ENCODE measurements around the gene ADAMTSL5. TPM values are rescaled to one million over a fixed set of nuclear protein-coding genes. Genes with fewer than 3 reads are reported as not detected.

ADAMTSL5 gene
- total RNA-seq, 1 donor from 2014 or later, result 16.9 TPM

DNA sequence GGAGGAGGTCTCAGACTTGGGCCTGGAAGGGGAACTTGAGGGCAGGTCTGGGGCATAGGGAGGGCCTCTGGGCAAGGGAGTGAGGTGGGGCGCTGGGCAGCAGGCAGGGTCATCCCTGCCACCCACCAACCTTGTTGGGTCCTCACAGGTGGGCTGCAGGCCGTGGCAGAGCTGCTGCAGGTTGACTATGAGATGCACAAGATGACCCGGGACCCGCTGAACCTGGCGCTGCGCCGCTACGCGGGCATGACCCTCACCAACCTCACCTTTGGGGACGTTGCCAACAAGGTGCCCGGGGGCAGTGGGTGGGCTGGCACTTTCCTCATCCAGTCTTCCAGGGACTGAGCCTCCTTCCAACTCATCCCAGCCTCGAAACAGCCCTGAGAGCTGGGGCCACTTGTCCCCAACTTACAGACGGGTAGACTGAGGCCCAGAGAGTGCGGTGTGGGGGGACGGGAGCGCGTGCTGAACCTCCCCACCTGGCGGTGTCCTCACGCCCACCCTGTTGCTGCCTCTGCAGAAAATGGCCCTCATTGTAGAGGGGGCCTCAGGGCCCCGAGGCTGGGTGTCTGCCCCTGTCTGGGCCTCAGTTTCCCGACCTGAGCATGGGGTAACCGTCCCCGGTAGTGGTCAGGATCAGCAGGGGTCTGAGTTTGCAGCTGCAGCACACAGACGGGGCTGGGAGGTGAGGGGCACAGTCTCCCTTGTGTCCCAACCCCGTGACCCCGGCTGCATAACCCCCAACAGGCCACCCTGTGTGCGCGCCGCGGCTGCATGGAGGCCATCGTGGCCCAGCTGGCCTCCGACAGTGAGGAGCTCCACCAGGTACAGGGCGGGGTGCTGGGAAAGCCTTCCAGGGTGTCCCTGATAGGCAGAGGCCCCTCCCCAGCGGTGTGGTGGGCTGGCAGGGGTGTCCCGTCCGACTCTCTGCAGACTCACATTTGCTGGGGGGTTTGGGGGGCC, 52.5 kb downstream of the ADAMTSL5 start:
- no peak for DNase-seq (ENCODE audit: low spot score)
- Mint-ChIP-seq H3K27ac (ENCODE audit: unreplicated experiment) (no peak overlapping the region), H3K9me3 (ENCODE audit: low read depth) (no peaks in the 10 kb centered on the region), H3K4me1 (ENCODE audit: low read depth) (no peaks in the 10 kb centered on the region), H3K36me3 (ENCODE audit: low read depth) (peaks cover 4% of the 10 kb centered on the region), H3K27me3 (ENCODE audit: low read depth) (peaks cover 4% of the 10 kb centered on the region), H3K4me3 (ENCODE audit: unreplicated experiment) (no peak overlapping the region)
- no peak for TF ChIP-seq CTCF (IDR thresholded peaks at IDR 0.05)

GRCh38 chr19:1459479-1459878, 53.3 kb downstream of the ADAMTSL5 start:
- Mint-ChIP-seq H3K27ac (ENCODE audit: unreplicated experiment) (no peak overlapping the region), H3K4me3 (ENCODE audit: unreplicated experiment) (no peak overlapping the region), H3K9me3 (ENCODE audit: low read depth) (no peaks in the 10 kb centered on the region), H3K27me3 (ENCODE audit: low read depth) (peaks cover 4% of the 10 kb centered on the region), H3K36me3 (ENCODE audit: low read depth) (peaks cover 4% of the 10 kb centered on the region), H3K4me1 (ENCODE audit: low read depth) (no peaks in the 10 kb centered on the region)
- no peak for DNase-seq (ENCODE audit: low spot score)
- TF ChIP-seq CTCF (IDR thresholded peaks at IDR 0.05), result no peak

- peaks cover 7% of the 10 kb centered on the region for H3K27me3 Mint-ChIP-seq (ENCODE audit: low read depth)
Observed at GRCh38 chr19:1457892-1458291, 54.9 kb downstream of the ADAMTSL5 start.

DNA sequence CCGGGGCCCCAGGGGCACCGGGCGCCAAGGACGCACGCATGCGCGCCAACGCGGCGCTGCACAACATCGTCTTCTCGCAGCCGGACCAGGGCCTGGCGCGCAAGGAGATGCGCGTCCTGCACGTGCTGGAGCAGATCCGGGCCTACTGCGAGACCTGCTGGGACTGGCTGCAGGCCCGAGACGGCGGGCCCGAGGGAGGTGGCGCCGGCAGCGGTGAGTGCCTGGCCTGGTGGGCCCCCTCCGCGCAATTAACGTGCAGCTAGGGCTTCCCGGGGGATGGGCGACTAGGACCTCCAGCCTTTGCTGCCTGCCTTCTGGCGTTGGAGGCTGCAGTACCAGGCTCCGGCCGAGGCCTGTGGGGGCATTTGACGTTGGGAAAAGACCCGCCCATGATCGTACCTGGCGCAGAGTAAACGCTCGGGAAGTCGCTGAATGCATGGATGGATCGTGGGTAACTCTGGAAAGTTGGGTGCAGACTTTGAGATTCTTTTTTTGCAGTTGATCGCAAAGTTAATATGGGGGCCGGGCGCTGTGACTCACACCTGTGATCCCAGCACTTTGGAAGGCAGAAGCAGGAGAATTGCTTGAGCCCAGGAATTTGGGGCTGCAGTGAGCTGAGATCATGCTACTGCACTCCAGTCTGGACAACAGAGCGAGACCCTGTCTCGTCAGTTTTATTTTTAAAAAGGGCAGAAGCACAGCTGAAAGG, 55.6 kb downstream of the ADAMTSL5 start:
- peaks cover 4% of the 10 kb centered on the region for H3K4me1 Mint-ChIP-seq (ENCODE audit: low read depth)
- no peak for DNase-seq (ENCODE audit: low spot score)
- no peak for TF ChIP-seq CTCF (IDR thresholded peaks at IDR 0.05)
- H3K27ac Mint-ChIP-seq (ENCODE audit: unreplicated experiment), result no peak overlapping the region
- H3K4me3 Mint-ChIP-seq (ENCODE audit: unreplicated experiment), result no peak overlapping the region
- peaks cover 4% of the 10 kb centered on the region for H3K36me3 Mint-ChIP-seq (ENCODE audit: low read depth)
- H3K9me3 Mint-ChIP-seq (ENCODE audit: low read depth), result no peaks in the 10 kb centered on the region
- H3K27me3 Mint-ChIP-seq (ENCODE audit: low read depth), result peaks cover 11% of the 10 kb centered on the region

More at GRCh38 chr19:1457892-1458291, 54.9 kb downstream of the ADAMTSL5 start:
- no peak for DNase-seq (ENCODE audit: low spot score)
- no peak for TF ChIP-seq CTCF (IDR thresholded peaks at IDR 0.05)
- no peak overlapping the region for H3K27ac Mint-ChIP-seq (ENCODE audit: unreplicated experiment)
- H3K9me3 Mint-ChIP-seq (ENCODE audit: low read depth), result no peaks in the 10 kb centered on the region
- H3K4me1 Mint-ChIP-seq (ENCODE audit: low read depth), result peaks cover 4% of the 10 kb centered on the region
- no peak overlapping the region for H3K4me3 Mint-ChIP-seq (ENCODE audit: unreplicated experiment)
- H3K36me3 Mint-ChIP-seq (ENCODE audit: low read depth), result peaks cover 4% of the 10 kb centered on the region

- no peaks in the 10 kb centered on the region for H3K9me3 Mint-ChIP-seq (ENCODE audit: low read depth)
- no peak overlapping the region for H3K27ac Mint-ChIP-seq (ENCODE audit: unreplicated experiment)
- TF ChIP-seq CTCF (IDR thresholded peaks at IDR 0.05), result no peak
- peaks cover 4% of the 10 kb centered on the region for H3K36me3 Mint-ChIP-seq (ENCODE audit: low read depth)
- H3K4me3 Mint-ChIP-seq (ENCODE audit: unreplicated experiment), result no peak overlapping the region
- peaks cover 13% of the 10 kb centered on the region for H3K27me3 Mint-ChIP-seq (ENCODE audit: low read depth)
- H3K4me1 Mint-ChIP-seq (ENCODE audit: low read depth), result peaks cover 4% of the 10 kb centered on the region
- DNase-seq (ENCODE audit: low spot score), result no peak
Observed at GRCh38 chr19:1456121-1456900, 56.5 kb downstream of the ADAMTSL5 start.

Data from chondrocyte (in vitro differentiated cells).